ENCODE measurements around the gene ADGRL3.
"Not testable (repeated sequence)": the region's sequence is repeated elsewhere in the genome, so short reads cannot be mapped to it uniquely, and the experiment has no call there.

Gene ADGRL3

DNA sequence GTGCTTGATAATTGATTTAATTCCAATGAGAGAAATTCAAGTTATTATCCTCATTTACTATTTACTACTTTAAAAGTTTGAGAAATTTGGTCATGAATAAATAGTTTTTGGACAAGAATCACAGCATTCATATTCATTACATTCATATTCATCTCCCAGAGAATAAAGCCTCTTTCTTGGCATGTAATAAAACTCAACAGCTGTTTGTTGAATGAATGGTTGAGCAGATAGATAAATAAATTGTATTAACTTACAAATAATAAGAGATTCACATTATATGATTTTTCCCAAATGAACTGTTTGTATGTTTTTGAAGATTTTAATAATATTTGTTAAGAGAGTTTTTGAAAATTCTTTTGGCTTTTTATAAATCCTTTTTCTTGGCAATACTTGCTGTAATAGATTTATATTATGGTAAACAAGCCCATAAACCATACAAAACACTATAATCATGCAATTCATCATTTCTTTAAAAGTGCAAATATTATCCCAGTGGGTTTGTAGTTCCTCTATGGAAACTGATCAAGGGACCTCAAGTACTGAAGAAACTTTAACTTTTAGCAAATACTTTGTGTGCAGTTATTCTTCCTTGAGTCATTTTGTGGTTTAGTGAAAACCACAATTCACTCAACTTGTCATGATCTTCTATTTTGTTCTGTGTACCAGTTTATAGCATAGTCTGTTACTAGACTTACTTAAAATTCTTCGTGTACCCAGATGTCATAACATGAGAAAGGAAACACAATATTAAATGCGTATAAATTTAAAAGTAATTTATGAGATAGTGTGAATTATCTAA is 371.8 kb downstream of the ADGRL3 start:
- no peak for FAIRE-seq

DNA sequence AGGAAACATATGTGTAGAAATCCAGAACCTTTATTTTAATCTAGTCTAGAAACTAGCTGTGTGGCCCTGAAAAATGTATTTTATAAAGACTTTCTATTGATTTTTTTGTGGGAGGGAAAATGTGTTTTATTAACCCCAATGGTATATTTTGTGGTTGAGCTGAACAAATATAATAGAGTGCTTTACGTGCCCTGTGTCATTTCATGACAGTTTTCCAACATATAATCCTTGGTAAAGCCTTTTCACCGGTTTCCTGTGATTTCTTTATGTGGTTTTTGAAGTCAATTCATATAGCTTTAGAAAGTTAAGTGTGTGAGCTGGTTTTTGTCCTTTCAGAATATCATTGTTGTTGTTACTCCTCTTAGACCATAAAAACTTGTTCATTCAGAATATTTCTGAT is 375.7 kb downstream of the ADGRL3 start:
- FAIRE-seq = no peak

DNA sequence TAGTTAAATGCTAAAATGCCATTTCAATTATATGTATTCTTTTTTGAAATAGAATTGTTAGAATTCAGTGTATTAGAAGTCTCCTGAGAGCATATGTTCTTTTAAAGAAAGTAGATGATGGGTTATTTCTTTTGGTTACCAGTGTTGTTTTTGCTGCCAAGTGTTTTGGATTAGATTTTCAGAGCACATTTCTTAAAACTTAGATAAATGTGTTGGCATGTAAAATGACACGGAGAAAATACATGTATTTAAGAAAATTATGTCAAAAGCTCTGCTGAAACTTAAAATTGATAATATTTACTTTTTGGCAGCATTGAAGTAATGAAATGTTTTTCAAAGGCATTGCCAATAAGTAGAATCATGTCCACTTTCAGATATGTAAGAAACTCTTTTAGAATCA is 379.7 kb downstream of the ADGRL3 start:
- FAIRE-seq = no peak

DNA sequence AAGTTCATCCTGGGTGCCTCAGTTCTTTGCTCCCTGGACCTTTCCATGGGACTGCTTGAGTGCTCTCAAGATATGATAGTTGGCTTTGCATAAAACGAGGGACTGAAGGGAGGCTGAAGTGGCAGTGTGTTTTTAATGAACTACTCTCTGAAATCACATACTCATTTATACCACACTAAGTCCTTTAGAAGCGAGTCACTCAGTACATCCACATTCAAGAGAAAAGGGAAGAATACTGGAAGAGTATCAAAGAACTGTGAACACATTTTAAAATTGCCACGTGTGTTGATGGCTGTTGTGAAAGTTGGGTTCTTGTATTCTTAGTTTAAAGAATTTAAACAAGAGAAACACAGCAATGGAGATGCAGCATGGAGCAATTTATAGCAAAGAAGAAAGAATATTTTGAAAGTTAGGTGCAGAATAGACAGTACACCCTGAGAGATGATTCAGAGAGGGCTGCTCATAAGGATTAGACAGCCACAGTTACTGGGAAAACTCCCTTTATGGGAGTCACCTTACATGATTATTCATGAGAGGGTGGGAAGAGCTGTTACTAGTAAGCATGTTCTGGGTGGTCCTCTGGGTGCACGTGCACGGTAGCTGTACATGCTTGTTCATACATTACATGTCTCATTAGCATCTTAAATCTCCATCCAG is 380.7 kb downstream of the ADGRL3 start:
- no peak for FAIRE-seq

DNA sequence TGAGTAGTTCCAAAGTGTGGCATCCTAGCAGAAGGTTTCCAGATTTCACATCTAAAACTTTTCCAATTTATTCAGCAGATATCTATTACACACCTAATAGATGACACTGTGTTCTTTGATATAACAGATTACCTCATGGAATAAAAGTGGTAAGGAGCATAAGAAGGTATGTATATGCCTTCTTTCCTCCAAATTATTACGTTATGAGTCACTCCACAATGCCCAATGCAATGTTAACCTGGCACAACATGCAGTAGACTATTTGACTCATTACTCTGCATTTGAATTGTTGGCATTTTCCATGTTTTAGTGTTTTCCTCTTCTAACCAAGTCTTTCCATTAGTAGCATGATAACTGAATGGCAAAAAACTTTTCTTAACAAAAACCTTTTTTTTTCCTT is 383.6 kb downstream of the ADGRL3 start:
- FAIRE-seq = no peak

DNA sequence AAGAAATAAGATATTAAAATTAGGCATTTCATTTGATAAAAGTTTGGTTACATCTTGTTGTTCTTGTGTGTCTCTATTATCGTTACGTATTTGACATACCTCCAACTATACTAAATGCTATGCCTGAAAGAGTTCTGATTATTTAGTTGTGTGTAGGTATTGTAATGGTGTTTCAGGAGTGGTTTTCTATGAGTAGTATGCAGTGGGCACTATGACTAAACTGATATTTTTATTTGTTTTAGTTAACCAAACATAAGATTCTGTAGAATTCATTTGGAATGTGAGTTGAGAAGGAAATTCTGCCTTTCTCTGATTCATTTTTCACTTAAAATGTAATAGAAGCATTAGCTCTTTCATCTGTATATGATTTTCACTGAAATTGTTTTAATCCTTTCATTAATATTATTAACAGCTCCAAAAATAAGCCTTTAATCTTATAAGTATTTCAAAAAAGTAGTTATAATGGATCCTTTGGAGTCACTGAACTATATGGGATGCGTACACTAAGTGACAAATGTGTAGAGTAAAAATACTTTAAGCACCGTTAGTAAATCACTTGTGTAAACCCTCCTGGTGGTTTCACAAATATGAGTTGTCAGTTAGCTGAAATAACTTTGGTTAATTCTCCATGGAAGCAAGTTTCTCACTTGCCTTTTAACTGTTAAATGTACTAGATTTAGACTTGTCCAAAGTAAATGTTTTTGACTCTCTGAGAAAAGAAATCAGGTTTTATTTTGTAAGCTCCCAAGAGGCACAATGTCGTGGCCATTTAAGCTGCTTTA is 388.7 kb downstream of the ADGRL3 start:
- FAIRE-seq = no peak

DNA sequence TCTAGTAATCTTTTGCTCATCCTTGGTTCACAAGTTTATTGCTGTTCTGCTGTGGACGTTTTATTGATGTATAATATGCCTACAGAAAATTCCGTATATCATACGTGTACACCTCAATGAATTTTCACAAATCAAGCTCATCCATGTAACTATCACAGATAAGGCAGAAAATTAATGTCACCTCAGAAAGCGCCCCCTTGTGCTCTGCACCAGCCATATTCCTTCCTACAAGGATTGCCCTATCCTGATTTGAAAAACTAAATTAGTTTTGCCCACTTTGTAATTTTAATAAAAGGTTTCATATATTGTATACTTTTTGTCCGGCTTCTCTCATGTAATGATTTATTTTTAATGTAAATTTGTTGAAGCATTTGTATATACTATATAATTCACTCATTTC is 390.8 kb downstream of the ADGRL3 start:
- no peak for FAIRE-seq

DNA sequence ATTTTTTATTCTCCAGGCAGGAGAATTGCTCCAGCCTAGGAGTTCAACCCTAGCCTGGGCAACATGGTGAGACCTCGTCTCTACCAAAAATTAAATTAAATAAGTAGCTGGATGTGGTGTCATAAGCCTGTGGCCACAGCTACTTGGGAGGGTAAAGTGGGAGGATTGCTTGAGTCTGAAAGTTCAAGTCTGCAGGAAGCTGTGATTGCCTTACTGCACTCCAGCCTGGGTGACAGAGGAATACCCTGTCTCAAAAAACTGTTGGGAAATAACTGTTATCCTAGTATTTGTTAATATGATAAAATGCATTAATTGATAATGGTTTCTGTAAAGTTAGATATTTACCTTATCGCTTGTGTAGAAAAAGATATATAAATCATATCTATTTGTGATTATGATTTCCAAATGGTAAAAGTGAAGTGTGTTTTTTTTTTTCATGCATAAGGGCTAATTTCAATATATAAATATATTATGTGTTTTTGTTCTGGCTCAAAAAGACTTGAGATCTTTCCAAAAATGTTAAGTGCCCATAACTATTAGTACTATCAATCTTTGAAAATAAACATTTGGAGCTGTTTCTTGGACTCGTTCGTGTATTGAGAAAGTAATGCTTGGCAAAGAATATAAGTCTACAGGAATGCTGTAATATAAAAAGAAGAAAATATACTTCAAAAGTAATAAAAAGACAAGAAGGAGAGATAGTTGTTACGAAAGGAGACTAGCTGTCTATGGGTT is 396.6 kb downstream of the ADGRL3 start:
- no peak for FAIRE-seq

DNA sequence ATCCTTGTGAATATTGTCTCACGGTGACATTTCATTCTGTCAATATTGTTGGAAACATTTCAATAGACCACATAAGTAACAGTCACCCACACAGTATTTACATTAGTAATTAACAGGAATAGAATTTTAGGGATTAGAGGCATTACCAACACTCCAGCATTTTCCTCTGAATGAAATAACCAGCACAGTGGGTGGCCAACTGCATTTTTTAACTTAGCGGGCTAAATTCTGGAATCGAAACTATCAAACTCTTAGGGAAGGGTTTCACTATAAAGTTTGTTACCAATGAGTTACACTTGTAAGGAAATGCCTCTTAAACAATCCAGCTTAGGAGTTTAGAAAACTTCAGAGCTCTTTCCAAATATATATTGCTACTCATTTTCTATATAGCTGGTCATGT is 403.0 kb downstream of the ADGRL3 start:
- FAIRE-seq = no peak

DNA sequence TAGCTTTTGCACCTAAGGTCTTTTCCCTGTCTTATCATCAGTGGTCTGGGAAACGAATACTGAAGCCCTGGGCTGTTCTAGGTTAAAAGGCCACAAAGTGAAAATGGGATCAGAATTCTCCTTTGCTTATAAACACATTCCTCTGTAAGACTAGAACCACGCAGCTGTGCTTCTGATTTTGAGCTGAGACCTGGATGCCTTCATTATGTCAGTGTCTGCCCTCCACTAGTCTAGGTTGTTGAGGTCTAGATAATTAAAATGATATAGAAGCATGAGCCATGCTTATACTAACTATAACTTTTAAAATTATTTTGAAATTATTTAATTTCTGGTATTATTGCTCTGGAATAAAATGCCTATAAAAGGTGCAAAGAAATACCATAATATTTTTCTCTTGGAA is 403.9 kb downstream of the ADGRL3 start:
- FAIRE-seq = no peak

DNA sequence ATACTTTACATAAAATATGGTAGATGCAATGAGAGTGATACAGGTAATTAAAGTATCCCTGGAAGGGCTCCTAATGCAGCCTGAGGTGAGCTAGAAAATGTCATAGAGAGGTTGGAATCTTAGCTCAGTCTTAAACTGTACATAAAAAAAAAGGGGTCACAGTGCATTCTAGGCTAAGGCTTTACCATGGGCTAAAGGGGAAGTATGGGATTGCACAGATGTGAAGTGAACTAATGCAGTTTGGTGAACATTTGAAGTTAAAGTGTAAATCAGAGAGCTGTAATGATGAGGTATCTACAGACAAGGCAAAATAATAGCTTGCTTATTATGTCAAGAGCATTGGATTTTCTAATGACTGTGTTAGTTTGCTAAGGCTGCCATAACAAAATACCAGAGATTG is 405.9 kb downstream of the ADGRL3 start:
- no peak for FAIRE-seq

DNA sequence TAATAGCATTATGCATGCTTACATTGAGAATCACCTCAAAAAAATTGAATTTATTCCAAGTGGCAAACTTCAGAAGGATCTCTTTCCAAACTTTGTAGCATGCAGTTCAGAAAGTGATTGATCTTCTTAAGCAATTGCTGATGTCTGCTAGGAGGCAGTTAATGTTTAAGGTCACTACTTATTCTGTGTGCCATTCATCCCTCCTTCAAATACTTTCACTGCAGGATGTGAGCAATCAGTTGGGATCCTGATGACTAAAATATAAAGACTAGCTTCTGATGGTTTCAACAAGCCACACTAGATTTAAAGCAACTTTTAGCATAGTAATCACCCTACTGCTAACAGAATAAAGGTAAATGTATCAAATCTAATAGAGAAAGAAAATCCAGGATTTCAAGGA is 414.1 kb downstream of the ADGRL3 start:
- no peak for FAIRE-seq

DNA sequence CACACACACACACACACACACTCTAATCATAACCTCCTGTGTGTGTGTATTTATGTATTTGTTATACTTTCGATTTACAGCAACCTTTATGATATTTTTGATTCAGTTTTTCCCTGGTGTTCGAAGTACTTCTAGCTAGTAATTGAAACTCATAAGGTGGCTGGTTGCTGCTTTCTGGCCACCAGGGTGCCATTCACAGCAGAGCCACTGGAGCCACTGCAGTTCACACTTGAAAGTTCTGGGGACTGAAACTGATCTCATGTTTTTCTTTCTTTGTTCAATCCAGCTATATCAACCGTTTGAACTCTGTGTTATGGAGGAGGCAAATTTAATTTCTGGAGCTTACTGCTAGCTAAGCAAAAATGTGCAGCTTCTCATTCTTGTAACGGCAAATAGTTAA is 419.4 kb downstream of the ADGRL3 start:
- no peak for FAIRE-seq

DNA sequence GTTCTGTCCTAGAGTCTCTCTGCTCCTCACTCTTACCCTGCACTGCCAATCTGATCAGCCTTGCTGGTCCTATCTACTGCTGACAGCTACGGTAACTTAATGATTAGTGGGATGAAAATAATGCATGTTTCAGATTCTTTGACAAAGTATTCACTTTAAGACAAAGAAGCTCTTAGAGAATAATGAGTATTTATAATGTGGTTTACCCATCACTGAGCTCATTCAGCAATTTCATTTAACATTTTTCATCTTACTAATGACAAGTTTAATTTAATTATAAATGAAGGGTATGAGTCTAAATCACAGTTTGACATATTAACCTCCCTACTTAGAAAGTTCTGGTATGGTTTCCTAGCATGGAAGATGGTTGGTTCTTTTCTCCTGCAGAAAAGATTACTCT is 428.2 kb downstream of the ADGRL3 start:
- no peak for FAIRE-seq

DNA sequence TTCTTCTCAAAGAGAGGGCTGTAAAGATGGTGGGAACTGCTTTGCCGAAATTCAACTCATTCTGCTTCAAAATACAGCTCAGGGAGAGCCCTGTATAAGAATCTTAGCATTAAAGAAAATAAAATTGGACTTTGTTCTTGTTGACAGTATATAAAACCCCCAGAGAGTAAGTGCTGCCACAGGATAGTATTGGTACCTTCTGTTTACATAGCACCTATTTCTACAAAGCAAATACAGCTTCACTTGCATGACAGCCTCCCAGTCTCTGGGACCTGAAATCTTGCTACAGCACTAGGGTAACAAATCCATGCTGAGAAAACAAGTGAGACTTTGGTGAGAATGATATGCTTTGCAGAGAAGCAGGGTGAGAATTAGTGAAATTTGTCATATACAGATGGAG is 428.6 kb downstream of the ADGRL3 start:
- no peak for FAIRE-seq

DNA sequence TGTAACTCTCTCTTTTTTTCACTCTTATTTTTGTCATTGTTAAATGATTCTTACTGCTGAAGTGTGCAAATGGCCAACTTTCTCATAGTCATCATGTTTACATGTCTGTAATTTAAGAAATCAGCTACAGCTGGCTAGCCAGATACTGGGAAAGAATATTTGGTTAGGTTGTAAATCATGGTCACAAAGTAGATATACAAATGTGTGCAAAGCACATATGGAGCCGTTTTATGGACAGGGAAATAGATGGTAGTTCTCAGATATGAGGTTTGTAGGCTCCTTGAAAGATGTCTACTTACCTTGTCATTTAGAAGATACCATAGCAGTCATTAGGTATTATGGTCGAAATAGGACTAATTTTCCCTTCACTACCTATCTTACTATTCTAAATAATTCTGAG is 430.4 kb downstream of the ADGRL3 start:
- no peak for FAIRE-seq

DNA sequence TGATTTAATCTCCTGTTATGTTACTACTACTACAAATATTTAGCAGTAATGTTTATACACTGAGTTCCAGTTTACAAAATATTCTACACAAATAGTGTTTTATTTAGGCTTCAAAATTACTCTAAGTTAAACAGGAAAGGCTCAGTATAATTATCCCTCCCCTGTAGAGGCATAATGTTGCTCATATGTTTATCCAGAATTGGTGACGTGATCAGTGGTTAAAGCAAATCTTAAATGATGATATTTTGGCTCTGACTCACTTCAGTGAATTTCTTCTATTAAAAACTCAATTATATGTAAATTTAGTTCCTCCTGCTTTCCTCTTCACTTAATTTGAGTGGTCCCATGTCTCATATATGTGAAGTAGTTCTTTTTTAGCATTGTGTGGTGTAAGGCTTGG is 438.5 kb downstream of the ADGRL3 start:
- no peak for FAIRE-seq

DNA sequence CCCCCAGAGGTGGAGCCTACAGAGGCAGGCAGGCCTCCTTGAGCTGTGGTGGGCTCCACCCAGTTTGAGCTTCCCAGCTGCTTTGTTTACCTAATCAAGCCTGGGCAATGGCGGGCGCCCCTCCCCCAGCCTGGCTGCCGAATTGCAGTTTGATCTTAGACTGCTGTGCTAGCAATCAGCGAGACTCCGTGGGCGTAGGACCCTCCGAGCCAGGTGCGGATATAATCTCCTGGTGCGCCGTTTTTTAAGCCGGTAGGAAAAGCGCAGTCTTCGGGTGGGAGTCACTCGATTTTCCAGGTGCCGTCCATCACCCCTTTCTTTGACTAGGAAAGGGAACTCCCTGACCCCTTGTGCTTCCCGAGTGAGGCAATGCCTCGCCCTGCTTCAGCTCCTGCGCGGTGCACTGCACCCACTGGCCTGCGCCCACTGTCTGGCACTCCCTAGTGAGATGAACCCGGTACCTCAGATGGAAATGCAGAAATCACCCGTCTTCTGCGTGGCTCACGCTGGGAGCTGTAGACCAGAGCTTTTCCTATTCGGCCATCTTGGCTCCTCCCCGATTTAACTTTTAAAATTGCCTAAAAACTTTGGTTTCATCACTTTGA is 446.7 kb downstream of the ADGRL3 start:
- FAIRE-seq = not testable (repeated sequence)

DNA sequence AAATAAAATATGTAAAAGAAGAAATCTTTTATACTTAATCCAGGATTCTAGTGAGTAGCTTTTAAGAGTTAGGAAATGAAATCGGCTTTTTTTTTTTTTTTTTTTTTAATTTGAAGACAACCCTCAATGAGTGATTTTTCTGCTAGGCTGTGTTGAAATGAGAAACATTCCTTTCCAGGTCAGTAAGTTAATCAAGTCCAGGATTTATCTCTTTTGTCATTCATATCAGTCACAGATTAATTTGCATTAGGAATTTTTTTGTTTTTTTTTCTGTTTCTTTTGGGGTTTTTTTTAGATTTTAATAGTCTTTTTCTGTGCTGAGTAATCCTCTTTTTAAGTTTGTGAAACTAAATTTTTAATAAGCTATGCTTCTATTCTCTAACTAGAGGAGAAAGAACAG is 448.1 kb downstream of the ADGRL3 start:
- no peak for FAIRE-seq

DNA sequence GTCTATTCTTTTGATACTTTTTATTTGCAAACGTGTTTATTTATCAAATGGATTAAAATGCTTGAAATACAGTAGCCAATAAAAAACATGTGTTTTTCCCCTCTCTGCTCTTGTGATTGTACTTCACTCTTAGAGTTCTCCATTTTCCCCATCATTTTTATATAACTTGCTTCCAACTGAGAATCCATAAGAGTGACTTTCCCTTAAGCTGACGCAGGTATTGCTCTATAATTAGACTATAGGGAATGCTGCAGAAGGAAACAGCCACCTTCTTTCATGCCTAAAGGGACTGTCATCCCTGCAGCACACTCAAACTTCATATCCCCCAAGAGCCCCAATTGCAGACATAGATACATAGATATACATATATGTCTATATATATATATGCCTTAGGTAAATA is 456.9 kb downstream of the ADGRL3 start:
- no peak for FAIRE-seq

DNA sequence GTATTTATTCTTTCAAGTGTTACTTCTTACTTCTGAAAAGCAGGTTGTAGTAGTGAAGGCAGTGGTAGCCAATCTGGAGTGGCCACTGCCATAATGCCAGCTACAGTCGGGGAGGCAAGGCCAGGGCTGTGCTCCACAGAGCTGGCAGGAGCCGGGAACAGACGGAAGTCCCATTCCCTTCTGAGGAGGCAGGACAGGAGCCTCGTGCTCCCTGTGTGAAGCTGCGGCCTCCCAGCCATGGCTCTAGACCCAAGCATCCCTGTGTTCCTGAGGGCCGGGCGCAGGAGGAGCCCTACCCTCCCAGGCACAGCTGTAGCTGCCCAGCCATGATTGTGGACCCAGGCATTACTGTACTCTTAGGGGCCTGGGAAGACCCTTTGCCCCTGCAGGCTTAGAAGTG is 461.8 kb downstream of the ADGRL3 start:
- no peak for FAIRE-seq

DNA sequence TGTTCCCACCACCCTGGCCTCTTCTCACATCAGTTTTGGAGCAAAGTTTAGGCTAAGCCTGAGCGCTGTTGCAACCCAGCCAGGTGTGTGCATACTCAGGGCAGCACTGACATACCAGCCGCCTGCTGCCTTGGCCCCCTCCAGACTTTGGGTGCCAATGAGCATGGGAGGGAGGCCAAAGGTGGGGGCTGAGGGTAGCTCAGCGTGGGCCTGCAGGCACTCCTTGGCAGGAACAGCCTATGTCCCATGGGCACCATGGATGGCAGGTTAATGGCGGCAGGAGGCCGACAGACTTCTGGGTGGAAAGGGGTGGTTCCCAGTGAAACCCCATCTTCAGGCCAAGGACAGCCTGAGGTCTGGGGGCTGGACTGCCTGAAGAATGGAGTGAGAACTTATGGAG is 462.2 kb downstream of the ADGRL3 start:
- FAIRE-seq = no peak

DNA sequence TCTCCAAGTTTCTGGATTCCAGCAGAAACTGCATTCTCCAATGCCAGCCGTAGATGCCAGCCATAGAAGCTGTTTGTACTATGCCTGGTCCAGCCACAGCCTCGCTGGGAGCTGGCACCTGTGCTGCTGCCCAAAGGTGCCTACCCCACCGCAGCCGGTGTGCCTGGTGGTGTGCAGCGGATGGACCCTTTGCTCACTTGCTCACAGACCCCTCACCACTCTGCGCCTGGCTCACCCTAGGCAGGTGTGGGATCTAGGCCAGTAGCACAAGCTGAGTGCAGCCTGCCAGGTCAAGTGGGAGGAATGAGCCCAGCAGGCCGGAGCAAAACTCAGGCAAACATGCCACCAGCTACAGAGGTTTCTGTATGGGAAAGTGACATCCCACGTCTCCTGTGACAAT is 463.2 kb downstream of the ADGRL3 start:
- no peak for FAIRE-seq

Data from TTC549 (cell line).